Medulla oblongata (tissue), 1 donor: ENCODE measurements around the gene AP1G2.
"Not testable (repeated sequence)": the region's sequence is repeated elsewhere in the genome, so short reads cannot be mapped to it uniquely, and the experiment has no call there.

Experiments
- DNase-seq: peaks from one replicate; pipeline ENCODE4 v3.0.0-alpha.2; 2015; ENCODE audit errors: extremely low spot score

The AP1G2 gene

GRCh38 chr14:23600806-23601205 is 33.2 kb upstream of the AP1G2 start:
- DNase-seq, result no peak

- no peak for DNase-seq
Observed at GRCh38 chr14:23600322-23600707, 32.7 kb upstream of the AP1G2 start.

- not testable (repeated sequence) for DNase-seq
Observed at GRCh38 chr14:23594191-23594590, 26.6 kb upstream of the AP1G2 start.

- DNase-seq, result no peak
Observed at GRCh38 chr14:23590198-23590597, 22.6 kb upstream of the AP1G2 start.

- no peak for DNase-seq
Observed at GRCh38 chr14:23589606-23590005, 22.0 kb upstream of the AP1G2 start.

GRCh38 chr14:23588884-23589598 is 21.4 kb upstream of the AP1G2 start:
- peak; percentile 93 for DNase-seq

- not testable (repeated sequence) for DNase-seq
Observed at GRCh38 chr14:23584527-23585203, 17.1 kb upstream of the AP1G2 start.

- not testable (repeated sequence) for DNase-seq
Observed at GRCh38 chr14:23583761-23584526, 16.4 kb upstream of the AP1G2 start.

GRCh38 chr14:23582906-23583760 is 15.5 kb upstream of the AP1G2 start:
- DNase-seq, result no peak

GRCh38 chr14:23580948-23581281 is 13.3 kb upstream of the AP1G2 start:
- no peak for DNase-seq

- DNase-seq, result no peak
Observed at GRCh38 chr14:23580152-23580926, 12.7 kb upstream of the AP1G2 start.

GRCh38 chr14:23579739-23580138 is 12.1 kb upstream of the AP1G2 start:
- no peak for DNase-seq

- no peak for DNase-seq
Observed at GRCh38 chr14:23579311-23579630, 11.7 kb upstream of the AP1G2 start.

GRCh38 chr14:23578560-23579310 is 11.1 kb upstream of the AP1G2 start, which contains the start of gene JPH4:
TSS of gene JPH4 (minus strand) at chr14:23578790. CDS start at chr14:23577453, 1,337 bp downstream.
- DNase-seq, result no peak

GRCh38 chr14:23577710-23578392 is 10.3 kb upstream of the AP1G2 start:
- no peak for DNase-seq

GRCh38 chr14:23577004-23577681 is 9.6 kb upstream of the AP1G2 start:
- DNase-seq, result no peak

- no peak for DNase-seq
Observed at GRCh38 chr14:23573384-23574015, 5.9 kb upstream of the AP1G2 start.

- DNase-seq, result peak; percentile 53
Observed at GRCh38 chr14:23572836-23573235, 5.2 kb upstream of the AP1G2 start.

- DNase-seq, result no peak
Observed at GRCh38 chr14:23572524-23572828, 4.9 kb upstream of the AP1G2 start.
